GM12878 (cell line): Measurements from ENCODE around the gene C16orf96. TPM values are rescaled to one million over a fixed set of nuclear protein-coding genes. Genes with fewer than 3 reads are reported as not detected.
A peak's percentile ranks its signal among the peaks of the same experiment; 100 is the strongest.

Experiments used
- ATF7 ChIP-seq: fragments of 450-650 bp; IDR thresholded peaks from 2 replicates; pipeline ENCODE4 v1.6.1; 2016; ENCODE audit warnings: low read depth, mild to moderate bottlenecking
- CHD1 ChIP-seq: IDR thresholded peaks from 2 replicates; pipeline ENCODE4 v1.6.1; 2012; ENCODE audit warnings: low read depth, low read length, improper control_type of control experiment
- CHD4 ChIP-seq: fragments of 200-600 bp; sonication (generic); IDR thresholded peaks from 2 replicates; pipeline ENCODE4 v1.6.1; 2016; ENCODE audit warnings: mild to moderate bottlenecking
- E2F8 ChIP-seq: fragments of 450-650 bp; IDR thresholded peaks from 2 replicates; pipeline ENCODE4 v1.6.1; 2018; ENCODE audit warnings: mild to moderate bottlenecking, low read depth, moderate library complexity; ENCODE audit not compliant: partially characterized antibody
- ELK1 ChIP-seq: IDR thresholded peaks from 2 replicates; pipeline ENCODE4 v1.6.1; 2012; ENCODE audit warnings: low read depth, low read length, improper control_type of control experiment
- ESRRA ChIP-seq: IDR thresholded peaks from 2 replicates; pipeline ENCODE4 v1.6.1; 2012; ENCODE audit warnings: mild to moderate bottlenecking, low read length, improper control_type of control experiment
- IKZF2 ChIP-seq, 2 experiments: fragments of 450-650 bp; IDR thresholded peaks; 2 replicates each; pipeline ENCODE4 v1.6.1; 2017; ENCODE audit warnings: mild to moderate bottlenecking in 2 of 2, moderate library complexity in 2 of 2
- JUNB ChIP-seq: IDR thresholded peaks from 2 replicates; pipeline ENCODE4 v1.6.1; 2016; ENCODE audit warnings: antibody characterized with exemption, mild to moderate bottlenecking
- MXI1 ChIP-seq: fragments of 150-350 bp; IDR thresholded peaks from 2 replicates; pipeline ENCODE4 v1.6.1; 2011; ENCODE audit warnings: low read depth, mild to moderate bottlenecking, inconsistent platforms, low read length, improper control_type of control experiment
- NFXL1 ChIP-seq: fragments of 450-650 bp; IDR thresholded peaks from 2 replicates; pipeline ENCODE4 v1.6.1; 2017; ENCODE audit warnings: antibody characterized with exemption, mild to moderate bottlenecking, borderline replicate concordance
- NKRF ChIP-seq: fragments of 450-650 bp; conservative IDR thresholded peaks from 2 replicates; pipeline ENCODE4 v1.6.1; 2017; ENCODE audit warnings: mild to moderate bottlenecking, moderate library complexity
- NR2F1 ChIP-seq: fragments of 450-650 bp; conservative IDR thresholded peaks from 2 replicates; pipeline ENCODE4 v1.6.1; 2017; ENCODE audit warnings: mild to moderate bottlenecking
- PAX5 ChIP-seq: IDR thresholded peaks from 2 replicates; pipeline ENCODE4 v1.6.1; 2011; ENCODE audit warnings: low read depth, low read length, borderline replicate concordance
- PKNOX1 ChIP-seq: fragments of 450-650 bp; IDR thresholded peaks from 2 replicates; pipeline ENCODE4 v1.6.1; 2016; ENCODE audit warnings: mild to moderate bottlenecking
- RCOR1 ChIP-seq: conservative IDR thresholded peaks from 2 replicates; pipeline ENCODE4 v1.6.1; 2012; ENCODE audit warnings: low read depth, low read length, improper control_type of control experiment
- RELB ChIP-seq: fragments of 450-650 bp; IDR thresholded peaks from 2 replicates; pipeline ENCODE4 v1.6.1; 2017; ENCODE audit warnings: low read depth, mild to moderate bottlenecking, moderate library complexity
- SIN3A ChIP-seq: IDR thresholded peaks from 2 replicates; pipeline ENCODE4 v1.6.1; 2012; ENCODE audit warnings: low read depth, low read length, improper control_type of control experiment
- SRF ChIP-seq, 2 experiments: IDR thresholded peaks; 2 replicates each; pipeline ENCODE4 v1.6.1; 2011; ENCODE audit warnings: low read depth in 2 of 2, low read length in 2 of 2, mild to moderate bottlenecking in 1 of 2, moderate library complexity in 1 of 2
- STAT1 ChIP-seq: fragments of 450-650 bp; conservative IDR thresholded peaks from 2 replicates; pipeline ENCODE4 v1.6.1; 2014; ENCODE audit warnings: antibody characterized with exemption, mild to moderate bottlenecking
- WRNIP1 ChIP-seq: IDR thresholded peaks from 2 replicates; pipeline ENCODE4 v1.6.1; 2011; ENCODE audit warnings: low read depth, low read length, improper control_type of control experiment, borderline replicate concordance
- ZNF622 ChIP-seq: fragments of 450-650 bp; IDR thresholded peaks from 2 replicates; pipeline ENCODE4 v1.6.1; 2017; ENCODE audit warnings: mild to moderate bottlenecking, inconsistent platforms
- polyA plus RNA-seq, 11 experiments: library from polyadenylated mRNA; depleted of rRNA in 4 of 11; unstranded in 6 of 11; stranded (reverse) in 5 of 11; fragments of >200 nt; fragmentation: Nextera tagmentation in 4 of 11; fragmentation: Illumina TruSeq in 1 of 11; extraction: Ambion mirVana in 4 of 11; extraction: Trizol in 1 of 11; gene quantifications; 1 replicate in 1 of 11; 2 replicates in 10 of 11; pipeline versions ENCODE4 v1.2.1 to v1.2.3, GENCODE V29; 2011 to 2016; ENCODE audit warnings: inconsistent platforms in 2 of 11, missing spikeins in 2 of 11, low read depth in 1 of 11
- total RNA-seq, 4 experiments: library from RNA; depleted of rRNA in 3 of 4; stranded (reverse); fragments of >200 nt in 3 of 4; fragmentation: Illumina TruSeq in 1 of 4; extraction: Trizol in 1 of 4; gene quantifications; 2 replicates each; pipeline versions ENCODE4 v1.2.1 to v1.2.3, GENCODE V29; 2013 to 2021

C16orf96 gene
- total and polyA plus RNA-seq, 10 of the 15 experiments (the other 5 are each of a cell fraction or from before 2014, with no cell fraction given): 0.01 to 0.08 (median 0.01) TPM; not detected in 7

- TF ChIP-seq NKRF (0 out of 2 replicates have a peak, but pooled peaks have one; percentile 14), JUNB (no peak), STAT1 (no peak), NR2F1 (peak; percentile 91), ELK1 (0 out of 2 replicates have a peak, but pooled peaks have one; percentile 19), NFXL1 (no peak), CHD1 (no peak), CHD4 (no peak), RELB (peak; percentile 40; the same call in 1 of the 2 replicates), ZNF622 (no peak), ESRRA (no peak), WRNIP1 (no peak), MXI1 (no peak), RCOR1 (0 out of 2 replicates have a peak, but pooled peaks have one; percentile 40), ATF7 (peak; percentile 99), E2F8 (no peak), SRF (IDR thresholded peaks at IDR 0.05; ENCODE audit: low read depth in 2 of 2, low read length in 2 of 2) (no peak), PAX5 (peak; percentile 59; the same call in 1 of the 2 replicates), SIN3A (0 out of 2 replicates have a peak, but pooled peaks have one; percentile 53), IKZF2 (IDR thresholded peaks at IDR 0.05) (no peak; a peak in 1 of 4 replicates), PKNOX1 (peak; percentile 40; the same call in 1 of the 2 replicates)
These were observed 17.5 kb upstream of the C16orf96 start, which contains the start of gene CDIP1 (continued) for GRCh38 chr16:4538350-4539235.
